ENCODE results near the gene C1orf198. TPM values are rescaled to one million over a fixed set of nuclear protein-coding genes. Genes with fewer than 3 reads are reported as not detected.

The C1orf198 gene
- polyA plus RNA-seq, 1 of the 3 experiments (the other 2 are of a cell fraction), result 12.3 TPM

DNA sequence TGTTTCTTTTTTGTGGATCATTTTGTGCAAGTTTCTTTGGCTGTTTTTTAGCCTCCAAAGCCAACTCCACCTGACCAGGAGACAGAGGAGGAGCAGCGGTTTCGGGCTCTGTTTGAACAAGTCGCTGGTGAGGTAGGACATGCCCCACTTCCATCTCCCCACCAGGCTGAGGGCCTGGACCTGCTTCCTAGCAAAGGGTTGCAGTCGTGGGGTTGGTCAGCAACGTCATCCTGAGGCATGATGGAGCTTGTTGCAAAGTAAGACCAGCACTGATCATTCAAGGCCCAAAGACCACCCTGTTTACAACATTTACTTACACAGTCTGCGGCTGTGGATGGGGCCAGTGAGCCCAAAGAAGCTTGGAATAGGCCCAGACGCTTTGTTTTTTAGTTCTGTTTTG lies 80.8 kb downstream of the C1orf198 start:
- H3K79me2 ChIP-seq (ENCODE audit: insufficient read depth), result no peaks in the 10 kb centered on the region
- DNase-seq, result no peak
- POLR2A ChIA-PET, result no interaction called here

More for the DNA sequence above, 80.8 kb downstream of the C1orf198 start:
- no peaks in the 10 kb centered on the region for H3K27me3 ChIP-seq (ENCODE audit: insufficient read depth)
- TF ChIP-seq FOXJ3 (CRISPR knock-in tag; IDR thresholded peaks at IDR 0.05) (no peak), TAF1 (IDR thresholded peaks at IDR 0.05; ENCODE audit: borderline replicate concordance, low read depth, low read length) (no peak), RXRA (IDR thresholded peaks at IDR 0.05; ENCODE audit: borderline replicate concordance, low read depth) (no peak), GATA2 (CRISPR knock-in tag; IDR thresholded peaks at IDR 0.05) (no peak), TEAD4 (IDR thresholded peaks at IDR 0.05; ENCODE audit: borderline replicate concordance, insufficient read depth) (no peak), EZH2phosphoT487 (IDR thresholded peaks at IDR 0.05; ENCODE audit: borderline replicate concordance, low read depth) (no peak), POLR2AphosphoS5 (IDR thresholded peaks at IDR 0.05; ENCODE audit: low read depth, low read length) (no peak), EP300 (IDR thresholded peaks at IDR 0.05; ENCODE audit: borderline replicate concordance in 1 of 2, low read depth in 1 of 2, low read length in 1 of 2) (no peak), SMC3 (IDR thresholded peaks at IDR 0.05; ENCODE audit: low read depth, low read length) (no peak), NFIC (IDR thresholded peaks at IDR 0.05; ENCODE audit: borderline replicate concordance) (no peak), FOXM1 (IDR thresholded peaks at IDR 0.05; ENCODE audit: low read depth) (no peak), MEF2A (IDR thresholded peaks at IDR 0.05; ENCODE audit: borderline replicate concordance, low read depth) (no peak), CHD2 (IDR thresholded peaks at IDR 0.05; ENCODE audit: low read length, partially characterized antibody) (no peak)
- TF ChIP-seq, protein P1, sequence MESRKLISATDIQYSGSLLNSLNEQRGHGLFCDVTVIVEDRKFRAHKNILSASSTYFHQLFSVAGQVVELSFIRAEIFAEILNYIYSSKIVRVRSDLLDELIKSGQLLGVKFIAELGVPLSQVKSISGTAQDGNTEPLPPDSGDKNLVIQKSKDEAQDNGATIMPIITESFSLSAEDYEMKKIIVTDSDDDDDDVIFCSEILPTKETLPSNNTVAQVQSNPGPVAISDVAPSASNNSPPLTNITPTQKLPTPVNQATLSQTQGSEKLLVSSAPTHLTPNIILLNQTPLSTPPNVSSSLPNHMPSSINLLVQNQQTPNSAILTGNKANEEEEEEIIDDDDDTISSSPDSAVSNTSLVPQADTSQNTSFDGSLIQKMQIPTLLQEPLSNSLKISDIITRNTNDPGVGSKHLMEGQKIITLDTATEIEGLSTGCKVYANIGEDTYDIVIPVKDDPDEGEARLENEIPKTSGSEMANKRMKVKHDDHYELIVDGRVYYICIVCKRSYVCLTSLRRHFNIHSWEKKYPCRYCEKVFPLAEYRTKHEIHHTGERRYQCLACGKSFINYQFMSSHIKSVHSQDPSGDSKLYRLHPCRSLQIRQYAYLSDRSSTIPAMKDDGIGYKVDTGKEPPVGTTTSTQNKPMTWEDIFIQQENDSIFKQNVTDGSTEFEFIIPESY (IDR thresholded peaks at IDR 0.05; ENCODE audit: borderline replicate concordance, low read depth), result no peak
- TF ChIP-seq, protein P2, sequence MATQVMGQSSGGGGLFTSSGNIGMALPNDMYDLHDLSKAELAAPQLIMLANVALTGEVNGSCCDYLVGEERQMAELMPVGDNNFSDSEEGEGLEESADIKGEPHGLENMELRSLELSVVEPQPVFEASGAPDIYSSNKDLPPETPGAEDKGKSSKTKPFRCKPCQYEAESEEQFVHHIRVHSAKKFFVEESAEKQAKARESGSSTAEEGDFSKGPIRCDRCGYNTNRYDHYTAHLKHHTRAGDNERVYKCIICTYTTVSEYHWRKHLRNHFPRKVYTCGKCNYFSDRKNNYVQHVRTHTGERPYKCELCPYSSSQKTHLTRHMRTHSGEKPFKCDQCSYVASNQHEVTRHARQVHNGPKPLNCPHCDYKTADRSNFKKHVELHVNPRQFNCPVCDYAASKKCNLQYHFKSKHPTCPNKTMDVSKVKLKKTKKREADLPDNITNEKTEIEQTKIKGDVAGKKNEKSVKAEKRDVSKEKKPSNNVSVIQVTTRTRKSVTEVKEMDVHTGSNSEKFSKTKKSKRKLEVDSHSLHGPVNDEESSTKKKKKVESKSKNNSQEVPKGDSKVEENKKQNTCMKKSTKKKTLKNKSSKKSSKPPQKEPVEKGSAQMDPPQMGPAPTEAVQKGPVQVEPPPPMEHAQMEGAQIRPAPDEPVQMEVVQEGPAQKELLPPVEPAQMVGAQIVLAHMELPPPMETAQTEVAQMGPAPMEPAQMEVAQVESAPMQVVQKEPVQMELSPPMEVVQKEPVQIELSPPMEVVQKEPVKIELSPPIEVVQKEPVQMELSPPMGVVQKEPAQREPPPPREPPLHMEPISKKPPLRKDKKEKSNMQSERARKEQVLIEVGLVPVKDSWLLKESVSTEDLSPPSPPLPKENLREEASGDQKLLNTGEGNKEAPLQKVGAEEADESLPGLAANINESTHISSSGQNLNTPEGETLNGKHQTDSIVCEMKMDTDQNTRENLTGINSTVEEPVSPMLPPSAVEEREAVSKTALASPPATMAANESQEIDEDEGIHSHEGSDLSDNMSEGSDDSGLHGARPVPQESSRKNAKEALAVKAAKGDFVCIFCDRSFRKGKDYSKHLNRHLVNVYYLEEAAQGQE (IDR thresholded peaks at IDR 0.05; ENCODE audit: low read depth, low read length), result no peak
- H3K9me3 ChIP-seq, result no peaks in the 10 kb centered on the region
- whole genome bisulfite sequencing (ENCODE audit: low lambda C conversion rate), result 47% methylated on average over 7 of the region's 7 CpGs
- no peak overlapping the region for H3K9ac ChIP-seq
- H2AFZ ChIP-seq (ENCODE audit: low read depth), result no peak overlapping the region
- no peaks in the 10 kb centered on the region for H3K9me2 ChIP-seq
- no peak overlapping the region for H3K4me2 ChIP-seq
- no peak overlapping the region for H3K27ac ChIP-seq (ENCODE audit: low read depth in 2 of 2, low read length in 1 of 2)
- H3K4me3 ChIP-seq (ENCODE audit: low read depth in 2 of 2, low read length in 1 of 2), result no peak overlapping the region
- H4K20me1 ChIP-seq (ENCODE audit: insufficient read depth), result no peaks in the 10 kb centered on the region
- no peaks in the 10 kb centered on the region for H3F3A ChIP-seq (replicated peaks; ENCODE audit: insufficient read depth)
- H3K36me3 ChIP-seq (replicated peaks in 1 of 2; ENCODE audit: control insufficient read depth in 1 of 2, insufficient read depth in 2 of 2, low read length in 1 of 2), result no peaks in the 10 kb centered on the region
- CTCF ChIA-PET, result interaction anchor here (0.8 to 1.6 kb wide), 4 partner anchors 10 to 423 kb away, joined by 3 to 5 read pairs (median 3); no protein-coding TSS in a partner anchor
- H3K4me1 ChIP-seq (ENCODE audit: control insufficient read depth in 1 of 2, insufficient read depth in 2 of 2, low read depth in 1 of 2, low read length in 1 of 2), result no peaks in the 10 kb centered on the region

Small RNAs within 50 kb of the gene (small RNA-seq; reads per million reads assigned to genes)
- gene RN7SL837P (0 to 0.10 (median 0) reads per million in 7 experiments), gene RNA5SP79 (0 to 49.7 (median 0) reads per million in 7 experiments)

Other genes with a start within 250 kb of the C1orf198 start
- gene COG2, start 226.0 kb downstream of the C1orf198 start, polyA plus RNA-seq (2012; rRNA removed), result 11.0 and 12.3 TPM in 2 replicates
- gene AGT, start 154.4 kb downstream of the C1orf198 start, polyA plus RNA-seq (2012; rRNA removed), result 0.39 and 0.41 TPM in 2 replicates
- gene CAPN9, start 121.1 kb downstream of the C1orf198 start, polyA plus RNA-seq (2012; rRNA removed), result not detected in 2 replicates
- gene TTC13, start 110.3 kb upstream of the C1orf198 start, polyA plus RNA-seq (2012; rRNA removed), result 5.5 and 8.4 TPM in 2 replicates
- gene ARV1, start 110.6 kb upstream of the C1orf198 start, polyA plus RNA-seq (2012; rRNA removed), result 26.7 and 34.7 TPM in 2 replicates
- gene FAM89A, start 171.7 kb upstream of the C1orf198 start, polyA plus RNA-seq (2012; rRNA removed), result 2.7 and 3.9 TPM in 2 replicates